Lower lobe of right lung (tissue), 2 donors: Measurements from ENCODE around the gene RAPGEF4. TPM values are rescaled to one million over a fixed set of nuclear protein-coding genes. Genes with fewer than 3 reads are reported as not detected.

Source experiments
- ATAC-seq, 2 donors: fragments of 200-7000 bp; cut with Tn5 transposase; one replicate each; pipeline ENCODE4 v1.9.1; 2020 to 2022; ENCODE audit warnings: mild to moderate bottlenecking in 2 of 2, moderate library complexity in 2 of 2
- DNase-seq: peaks from one replicate; pipeline ENCODE4 v3.0.0-alpha.2; 2020
- H3K27ac ChIP-seq: fragments of 200-600 bp; one replicate; pipeline ENCODE4 v1.8.0; 2022
- H3K27me3 ChIP-seq: fragments of 200-600 bp; one replicate; pipeline ENCODE4 v1.8.0; 2022; ENCODE audit warnings: low read depth
- H3K36me3 ChIP-seq: fragments of 200-600 bp; one replicate; pipeline ENCODE4 v1.8.0; 2022; ENCODE audit warnings: mild to moderate bottlenecking
- H3K4me1 ChIP-seq: fragments of 200-600 bp; one replicate; pipeline ENCODE4 v1.8.0; 2022
- H3K4me3 ChIP-seq: fragments of 200-600 bp; one replicate; pipeline ENCODE4 v1.8.0; 2022; ENCODE audit warnings: mild to moderate bottlenecking
- H3K9me3 ChIP-seq: fragments of 200-600 bp; one replicate; pipeline ENCODE4 v1.8.0; 2022
- CTCF ChIP-seq: fragments of 200-600 bp; IDR thresholded peaks from one replicate; pipeline ENCODE4 v1.8.0; 2022; ENCODE audit warnings: antibody characterized with exemption, mild to moderate bottlenecking
- intact Hi-C: fragments of 100-400 bp; cut with DNase I; formaldehyde crosslinking; loops from one replicate; pipeline ENCODE4 v1.11.0; 2022
- total RNA-seq: library from RNA; stranded (reverse); fragmentation: NEBNext Ultra II Directional; extraction: Animal tissue kit (Norgen Biotek cat#: 25700); gene quantifications from one replicate; pipeline ENCODE4 v1.2.1, GENCODE V29; 2021
- donor health status: DM: no; HTN: yes; CAD: no; lungs with severe emphysema.

Gene RAPGEF4
- total RNA-seq, 1 donor from 2014 or later: 14.6 TPM

- Histone ChIP-seq H3K4me1 (peaks cover 7% of the 10 kb centered on the region), H3K27me3 (no peaks in the 10 kb centered on the region), H3K4me3 (no peak overlapping the region), H3K9me3 (no peaks in the 10 kb centered on the region), H3K27ac (no peak overlapping the region), H3K36me3 (no peaks in the 10 kb centered on the region)
- intact Hi-C loops: loop anchor here (5.0 kb wide), 1 partner anchor 71 kb away; no protein-coding TSS in a partner anchor
- ATAC-seq (no peak), DNase-seq (no peak)
- TF ChIP-seq CTCF: no peak
These were observed 125.5 kb downstream of the RAPGEF4 start for GRCh38 chr2:172861098-172861497.

- H3K27ac ChIP-seq: no peak overlapping the region
- no peak for ATAC-seq
- no peaks in the 10 kb centered on the region for H3K9me3 ChIP-seq
- intact Hi-C loops: loop anchor here (5.0 kb wide), 1 partner anchor 70 kb away; no protein-coding TSS in a partner anchor
- no peaks in the 10 kb centered on the region for H3K27me3 ChIP-seq
- no peak for DNase-seq
- no peak for TF ChIP-seq CTCF
- peaks cover 7% of the 10 kb centered on the region for H3K4me1 ChIP-seq
- no peak overlapping the region for H3K4me3 ChIP-seq
- no peaks in the 10 kb centered on the region for H3K36me3 ChIP-seq
These were observed 126.2 kb downstream of the RAPGEF4 start for GRCh38 chr2:172861656-172862476.

- H3K36me3 ChIP-seq: no peaks in the 10 kb centered on the region
- no peak for TF ChIP-seq CTCF
- peaks cover 7% of the 10 kb centered on the region for H3K4me1 ChIP-seq
- H3K4me3 ChIP-seq: no peak overlapping the region
- H3K27ac ChIP-seq: no peak overlapping the region
- H3K9me3 ChIP-seq: no peaks in the 10 kb centered on the region
- ATAC-seq (no peak), DNase-seq (no peak)
- H3K27me3 ChIP-seq: no peaks in the 10 kb centered on the region
- intact Hi-C loops: loop anchor here (5.0 kb wide), 1 partner anchor 69 kb away; no protein-coding TSS in a partner anchor
These were observed 127.7 kb downstream of the RAPGEF4 start for GRCh38 chr2:172863341-172863740.

DNA sequence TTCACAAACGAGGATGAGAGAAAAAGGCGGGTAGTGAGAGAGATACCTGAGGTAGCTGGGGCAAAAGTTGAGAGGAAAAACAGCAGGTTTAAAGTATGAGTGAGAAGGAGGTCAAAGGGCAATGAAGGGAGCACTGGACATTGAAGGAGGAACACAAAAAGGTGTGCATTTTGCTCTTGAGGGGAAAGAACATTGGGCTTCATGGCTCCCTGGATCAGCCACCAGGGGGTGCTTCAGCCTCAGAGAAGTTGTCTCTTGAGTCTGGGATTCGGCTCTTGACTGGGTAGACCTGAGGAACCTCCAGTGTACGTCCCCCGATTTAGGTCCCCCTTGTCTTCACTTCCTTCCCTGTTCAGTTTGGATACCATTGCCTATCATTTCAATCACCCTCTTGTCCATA is 128.5 kb downstream of the RAPGEF4 start:
- Histone ChIP-seq H3K27me3 (no peaks in the 10 kb centered on the region), H3K27ac (no peak overlapping the region), H3K4me3 (no peak overlapping the region), H3K4me1 (peaks cover 7% of the 10 kb centered on the region), H3K36me3 (no peaks in the 10 kb centered on the region), H3K9me3 (no peaks in the 10 kb centered on the region)
- peak; percentile 74 for TF ChIP-seq CTCF
- DNase-seq (peak; percentile 60), ATAC-seq (peak; percentile 71 to 90)
- intact Hi-C loops: loop anchor here (5.0 kb wide), 1 partner anchor 68 kb away; no protein-coding TSS in a partner anchor

DNA sequence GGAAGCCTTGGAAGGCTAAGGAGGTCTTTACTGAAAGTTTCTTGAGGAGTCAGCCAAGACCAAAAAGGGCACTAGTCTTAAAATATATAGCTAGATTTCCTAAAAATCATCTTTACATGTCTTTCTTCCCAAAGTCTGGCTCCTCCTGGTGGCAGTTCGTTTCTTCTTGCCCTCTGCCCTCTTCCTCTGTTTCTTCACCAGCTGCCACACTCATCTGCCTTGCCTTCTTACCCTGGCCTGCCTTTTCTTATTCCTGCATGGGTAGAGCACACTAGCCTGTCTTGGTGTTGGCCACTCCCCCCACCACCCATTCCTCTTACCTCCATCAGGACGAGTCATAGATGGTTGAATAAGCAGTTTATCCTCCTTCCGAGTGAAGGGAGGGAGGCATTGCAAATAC is 129.8 kb downstream of the RAPGEF4 start:
- intact Hi-C loops: no loop called here
- Histone ChIP-seq H3K4me3 (no peak overlapping the region), H3K27ac (no peak overlapping the region), H3K27me3 (no peaks in the 10 kb centered on the region), H3K36me3 (no peaks in the 10 kb centered on the region), H3K4me1 (peaks cover 7% of the 10 kb centered on the region), H3K9me3 (no peaks in the 10 kb centered on the region)
- DNase-seq (no peak), ATAC-seq (no peak)
- no peak for TF ChIP-seq CTCF
